Lower lobe of right lung (tissue), 1 donor: ENCODE measurements around the gene ZNF791. TPM values are rescaled to one million over a fixed set of nuclear protein-coding genes. Genes with fewer than 3 reads are reported as not detected.

Source experiments
- total RNA-seq: library from RNA; stranded (reverse); fragmentation: NEBNext Ultra II Directional; extraction: Animal tissue kit (Norgen Biotek cat#: 25700); gene quantifications from one replicate; pipeline ENCODE4 v1.2.1, GENCODE V29; 2021
- donor health status: DM: no; HTN: yes; CAD: no; lungs with severe emphysema.

The ZNF791 gene
- total RNA-seq, 1 donor from 2014 or later, result 27.2 TPM

Other genes starting within 250 kb of the ZNF791 start
- 2.5 TPM for gene ZNF442, start 245.2 kb upstream of the ZNF791 start, total RNA-seq
- gene ZNF799, start 209.6 kb upstream of the ZNF791 start, total RNA-seq, result 6.5 TPM
- gene ZNF443, start 169.9 kb upstream of the ZNF791 start, total RNA-seq, result 3.3 TPM
- gene ZNF709, start 126.1 kb upstream of the ZNF791 start, total RNA-seq, result 3.9 TPM
- 15.4 TPM for gene ZNF564, start 59.4 kb upstream of the ZNF791 start, total RNA-seq
- 10.3 TPM for gene ZNF490, start 107 bp upstream of the ZNF791 start, total RNA-seq
- 251 TPM for gene MAN2B1, start 55.8 kb downstream of the ZNF791 start, total RNA-seq
- 8.6 TPM for gene WDR83, start 55.9 kb downstream of the ZNF791 start, total RNA-seq
- 77.0 TPM for gene DHPS, start 71.0 kb downstream of the ZNF791 start, total RNA-seq
- not detected for gene GNG14, start 77.1 kb downstream of the ZNF791 start, total RNA-seq
- gene FBXW9, start 85.7 kb downstream of the ZNF791 start, total RNA-seq, result 6.0 TPM
- 42.7 TPM for gene TNPO2, start 113.0 kb downstream of the ZNF791 start, total RNA-seq
- gene TRIR, start 123.8 kb downstream of the ZNF791 start, total RNA-seq, result 154 TPM
- gene GET3, start 126.6 kb downstream of the ZNF791 start, total RNA-seq, result 57.5 TPM
- gene BEST2, start 140.9 kb downstream of the ZNF791 start, total RNA-seq, result not detected
- gene HOOK2, start 164.6 kb downstream of the ZNF791 start, total RNA-seq, result 57.5 TPM
- 131 TPM for gene JUNB, start 180.6 kb downstream of the ZNF791 start, total RNA-seq
- gene PRDX2, start 190.9 kb downstream of the ZNF791 start, total RNA-seq, result 101 TPM
- gene THSD8, start 191.1 kb downstream of the ZNF791 start, total RNA-seq, result 1.5 TPM
- gene RNASEH2A, start 195.7 kb downstream of the ZNF791 start, total RNA-seq, result 10.9 TPM
- not detected for gene RTBDN, start 223.7 kb downstream of the ZNF791 start, total RNA-seq
- gene MAST1, start 227.6 kb downstream of the ZNF791 start, total RNA-seq, result 0.15 TPM